ENCODE data around the gene PSD2.

- TF ChIP-seq CTCF (IDR thresholded peaks at IDR 0.05; ENCODE audit: insufficient read depth, low read length): no peak
- no peak for TF ChIP-seq POLR2AphosphoS5 (IDR thresholded peaks at IDR 0.05; ENCODE audit: low read depth)
- no peak for TF ChIP-seq GABPA (IDR thresholded peaks at IDR 0.05; ENCODE audit: low read depth)
- no peak for TF ChIP-seq REST (IDR thresholded peaks at IDR 0.05; ENCODE audit: insufficient replicate concordance, low read depth)
Observed at GRCh38 chr5:139775872-139776271, 19.7 kb upstream of the PSD2 start.

All from HL-60 (cell line).